ENCODE results near the gene HERC2. TPM values are rescaled to one million over a fixed set of nuclear protein-coding genes. Genes with fewer than 3 reads are reported as not detected.

Gene HERC2
- total and polyA plus RNA-seq, 2 of the 8 experiments (the other 6 are each of a cell fraction or from before 2014, with no cell fraction given): 83.0 to 88.7 TPM

DNA sequence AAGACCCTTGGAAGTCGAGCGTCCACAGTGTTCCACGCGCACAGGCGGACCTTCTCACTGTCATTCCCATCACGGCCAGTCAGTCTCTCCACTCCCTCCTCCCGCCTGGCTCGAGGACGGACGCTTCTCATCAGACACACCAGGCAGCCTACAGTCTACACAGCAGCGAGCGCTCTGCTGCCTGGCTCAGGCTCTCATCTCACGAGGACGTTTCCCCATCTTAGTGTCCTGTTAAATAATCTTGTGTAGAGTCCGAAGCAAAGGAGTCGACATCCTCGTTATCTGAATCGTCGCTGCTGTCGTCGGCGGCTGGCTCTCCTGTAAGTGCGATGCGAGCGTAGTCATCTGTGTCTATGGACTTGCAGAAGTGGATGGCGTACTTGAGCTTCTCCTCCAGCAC, 210.4 kb downstream of the HERC2 start (continued):
- TF ChIP-seq, protein P1, sequence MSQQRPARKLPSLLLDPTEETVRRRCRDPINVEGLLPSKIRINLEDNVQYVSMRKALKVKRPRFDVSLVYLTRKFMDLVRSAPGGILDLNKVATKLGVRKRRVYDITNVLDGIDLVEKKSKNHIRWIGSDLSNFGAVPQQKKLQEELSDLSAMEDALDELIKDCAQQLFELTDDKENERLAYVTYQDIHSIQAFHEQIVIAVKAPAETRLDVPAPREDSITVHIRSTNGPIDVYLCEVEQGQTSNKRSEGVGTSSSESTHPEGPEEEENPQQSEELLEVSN (IDR thresholded peaks at IDR 0.05): no peak
- TF ChIP-seq, protein P2, sequence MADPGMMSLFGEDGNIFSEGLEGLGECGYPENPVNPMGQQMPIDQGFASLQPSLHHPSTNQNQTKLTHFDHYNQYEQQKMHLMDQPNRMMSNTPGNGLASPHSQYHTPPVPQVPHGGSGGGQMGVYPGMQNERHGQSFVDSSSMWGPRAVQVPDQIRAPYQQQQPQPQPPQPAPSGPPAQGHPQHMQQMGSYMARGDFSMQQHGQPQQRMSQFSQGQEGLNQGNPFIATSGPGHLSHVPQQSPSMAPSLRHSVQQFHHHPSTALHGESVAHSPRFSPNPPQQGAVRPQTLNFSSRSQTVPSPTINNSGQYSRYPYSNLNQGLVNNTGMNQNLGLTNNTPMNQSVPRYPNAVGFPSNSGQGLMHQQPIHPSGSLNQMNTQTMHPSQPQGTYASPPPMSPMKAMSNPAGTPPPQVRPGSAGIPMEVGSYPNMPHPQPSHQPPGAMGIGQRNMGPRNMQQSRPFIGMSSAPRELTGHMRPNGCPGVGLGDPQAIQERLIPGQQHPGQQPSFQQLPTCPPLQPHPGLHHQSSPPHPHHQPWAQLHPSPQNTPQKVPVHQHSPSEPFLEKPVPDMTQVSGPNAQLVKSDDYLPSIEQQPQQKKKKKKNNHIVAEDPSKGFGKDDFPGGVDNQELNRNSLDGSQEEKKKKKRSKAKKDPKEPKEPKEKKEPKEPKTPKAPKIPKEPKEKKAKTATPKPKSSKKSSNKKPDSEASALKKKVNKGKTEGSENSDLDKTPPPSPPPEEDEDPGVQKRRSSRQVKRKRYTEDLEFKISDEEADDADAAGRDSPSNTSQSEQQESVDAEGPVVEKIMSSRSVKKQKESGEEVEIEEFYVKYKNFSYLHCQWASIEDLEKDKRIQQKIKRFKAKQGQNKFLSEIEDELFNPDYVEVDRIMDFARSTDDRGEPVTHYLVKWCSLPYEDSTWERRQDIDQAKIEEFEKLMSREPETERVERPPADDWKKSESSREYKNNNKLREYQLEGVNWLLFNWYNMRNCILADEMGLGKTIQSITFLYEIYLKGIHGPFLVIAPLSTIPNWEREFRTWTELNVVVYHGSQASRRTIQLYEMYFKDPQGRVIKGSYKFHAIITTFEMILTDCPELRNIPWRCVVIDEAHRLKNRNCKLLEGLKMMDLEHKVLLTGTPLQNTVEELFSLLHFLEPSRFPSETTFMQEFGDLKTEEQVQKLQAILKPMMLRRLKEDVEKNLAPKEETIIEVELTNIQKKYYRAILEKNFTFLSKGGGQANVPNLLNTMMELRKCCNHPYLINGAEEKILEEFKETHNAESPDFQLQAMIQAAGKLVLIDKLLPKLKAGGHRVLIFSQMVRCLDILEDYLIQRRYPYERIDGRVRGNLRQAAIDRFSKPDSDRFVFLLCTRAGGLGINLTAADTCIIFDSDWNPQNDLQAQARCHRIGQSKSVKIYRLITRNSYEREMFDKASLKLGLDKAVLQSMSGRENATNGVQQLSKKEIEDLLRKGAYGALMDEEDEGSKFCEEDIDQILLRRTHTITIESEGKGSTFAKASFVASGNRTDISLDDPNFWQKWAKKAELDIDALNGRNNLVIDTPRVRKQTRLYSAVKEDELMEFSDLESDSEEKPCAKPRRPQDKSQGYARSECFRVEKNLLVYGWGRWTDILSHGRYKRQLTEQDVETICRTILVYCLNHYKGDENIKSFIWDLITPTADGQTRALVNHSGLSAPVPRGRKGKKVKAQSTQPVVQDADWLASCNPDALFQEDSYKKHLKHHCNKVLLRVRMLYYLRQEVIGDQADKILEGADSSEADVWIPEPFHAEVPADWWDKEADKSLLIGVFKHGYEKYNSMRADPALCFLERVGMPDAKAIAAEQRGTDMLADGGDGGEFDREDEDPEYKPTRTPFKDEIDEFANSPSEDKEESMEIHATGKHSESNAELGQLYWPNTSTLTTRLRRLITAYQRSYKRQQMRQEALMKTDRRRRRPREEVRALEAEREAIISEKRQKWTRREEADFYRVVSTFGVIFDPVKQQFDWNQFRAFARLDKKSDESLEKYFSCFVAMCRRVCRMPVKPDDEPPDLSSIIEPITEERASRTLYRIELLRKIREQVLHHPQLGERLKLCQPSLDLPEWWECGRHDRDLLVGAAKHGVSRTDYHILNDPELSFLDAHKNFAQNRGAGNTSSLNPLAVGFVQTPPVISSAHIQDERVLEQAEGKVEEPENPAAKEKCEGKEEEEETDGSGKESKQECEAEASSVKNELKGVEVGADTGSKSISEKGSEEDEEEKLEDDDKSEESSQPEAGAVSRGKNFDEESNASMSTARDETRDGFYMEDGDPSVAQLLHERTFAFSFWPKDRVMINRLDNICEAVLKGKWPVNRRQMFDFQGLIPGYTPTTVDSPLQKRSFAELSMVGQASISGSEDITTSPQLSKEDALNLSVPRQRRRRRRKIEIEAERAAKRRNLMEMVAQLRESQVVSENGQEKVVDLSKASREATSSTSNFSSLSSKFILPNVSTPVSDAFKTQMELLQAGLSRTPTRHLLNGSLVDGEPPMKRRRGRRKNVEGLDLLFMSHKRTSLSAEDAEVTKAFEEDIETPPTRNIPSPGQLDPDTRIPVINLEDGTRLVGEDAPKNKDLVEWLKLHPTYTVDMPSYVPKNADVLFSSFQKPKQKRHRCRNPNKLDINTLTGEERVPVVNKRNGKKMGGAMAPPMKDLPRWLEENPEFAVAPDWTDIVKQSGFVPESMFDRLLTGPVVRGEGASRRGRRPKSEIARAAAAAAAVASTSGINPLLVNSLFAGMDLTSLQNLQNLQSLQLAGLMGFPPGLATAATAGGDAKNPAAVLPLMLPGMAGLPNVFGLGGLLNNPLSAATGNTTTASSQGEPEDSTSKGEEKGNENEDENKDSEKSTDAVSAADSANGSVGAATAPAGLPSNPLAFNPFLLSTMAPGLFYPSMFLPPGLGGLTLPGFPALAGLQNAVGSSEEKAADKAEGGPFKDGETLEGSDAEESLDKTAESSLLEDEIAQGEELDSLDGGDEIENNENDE (IDR thresholded peaks at IDR 0.05; ENCODE audit: insufficient replicate concordance, low read length): no peak
- no peak for TF ChIP-seq POU5F1 (IDR thresholded peaks at IDR 0.05; ENCODE audit: low read depth, low read length)
- TF ChIP-seq ASH2L (IDR thresholded peaks at IDR 0.05; ENCODE audit: low read length): no peak
- no peak for TF ChIP-seq TCF12 (IDR thresholded peaks at IDR 0.05; ENCODE audit: low read depth, low read length)
- no peak for TF ChIP-seq EGR1 (IDR thresholded peaks at IDR 0.05; ENCODE audit: borderline replicate concordance, low read depth, low read length)
- no peak for TF ChIP-seq GTF2F1 (IDR thresholded peaks at IDR 0.05; ENCODE audit: borderline replicate concordance, low read depth, low read length)
- TF ChIP-seq MAFK (IDR thresholded peaks at IDR 0.05; ENCODE audit: low read depth, low read length): no peak
